ENCODE results near the gene SLC49A3. TPM values are rescaled to one million over a fixed set of nuclear protein-coding genes. Genes with fewer than 3 reads are reported as not detected.

Gene SLC49A3
- total RNA-seq, 1 experiment from 2014 or later = 6.9 TPM

- Mint-ChIP-seq H3K4me3 (peak overlapping the region; percentile 93 to 96), H3K36me3 (ENCODE audit: insufficient read depth in 1 of 3, low read depth in 3 of 3) (peaks cover 21 to 31% (median 29%) of the 10 kb centered on the region in 3 experiments), H3K9me3 (no peaks in the 10 kb centered on the region; a peak in 1 of 5 replicates), H3K27ac (no peak overlapping the region), H3K4me1 (peaks cover 6 to 13% of the 10 kb centered on the region in 2 experiments), H3K27me3 (ENCODE audit: low read depth) (peaks cover 9% of the 10 kb centered on the region)
- Histone ChIP-seq H3K4me1 (ENCODE audit: insufficient read depth, low read length) (0 out of 2 replicates have a peak, but pooled peaks cover 3% of the 10 kb centered on the region), H3K56ac (ENCODE audit: insufficient read length, low read depth, low read length) (no peak overlapping the region), H3T11ph (ENCODE audit: low read length) (no peak overlapping the region), H3K23me2 (ENCODE audit: insufficient read length, low read depth, low read length, poor library complexity, severe bottlenecking) (peaks cover 14% of the 10 kb centered on the region), H4K91ac (ENCODE audit: insufficient read length, low read depth, low read length) (no peak overlapping the region), H4K20me1 (ENCODE audit: control insufficient read depth, insufficient read depth, insufficient read length) (peaks cover 4% of the 10 kb centered on the region), H3K9ac (ENCODE audit: extremely low read depth, insufficient read length, low read length) (peak overlapping the region; percentile 34), H2BK15ac (ENCODE audit: low read depth, low read length) (no peak overlapping the region), H2BK5ac (ENCODE audit: insufficient read length, low read length) (no peak overlapping the region), H3K79me1 (ENCODE audit: insufficient read depth, low read depth, low read length, poor library complexity, severe bottlenecking) (peaks cover 3% of the 10 kb centered on the region), H3K27me3 (ENCODE audit: insufficient read depth, low read length) (no peaks in the 10 kb centered on the region), H3K23ac (ENCODE audit: insufficient read length, low read depth, low read length) (no peak overlapping the region), H2BK20ac (ENCODE audit: low read depth, low read length, poor library complexity, severe bottlenecking) (no peak overlapping the region), H3K18ac (ENCODE audit: insufficient read length, low read depth, low read length) (no peak overlapping the region), H3K9me3 (ENCODE audit: control insufficient read depth, low read depth, low read length) (no peaks in the 10 kb centered on the region), H2AK5ac (ENCODE audit: insufficient read length, low read length) (no peak overlapping the region), H3K4me2 (ENCODE audit: insufficient read depth, insufficient read length, low read length) (peak overlapping the region; percentile 32), H2BK12ac (ENCODE audit: insufficient read length, low read depth, low read length) (no peak overlapping the region), H3K27ac (ENCODE audit: insufficient read length, low read depth, low read length) (no peak overlapping the region), H3K79me2 (ENCODE audit: insufficient read depth, low read length) (peaks cover 5% of the 10 kb centered on the region; the same call in 1 of the 2 replicates), H2AFZ (ENCODE audit: low read length) (no peak overlapping the region), H2BK120ac (ENCODE audit: low read depth, low read length, poor library complexity, severe bottlenecking) (no peak overlapping the region), H3K4ac (ENCODE audit: low read depth, low read length) (no peak overlapping the region), H3K14ac (ENCODE audit: insufficient read depth, low read length) (no peak overlapping the region; the same call in 1 of the 2 replicates), H4K5ac (ENCODE audit: insufficient read length, low read depth, low read length) (no peak overlapping the region), H4K8ac (replicated peaks; ENCODE audit: insufficient read length, low read depth, low read length) (no peak overlapping the region)
- DNase-seq = peak; percentile 31
- no peak for TF ChIP-seq CTCF (conservative IDR thresholded peaks at IDR 0.05)
- no CpG with 5 or more reads among the region's 26 CpGs for WGBS (ENCODE audit: extremely low coverage, insufficient read length, low lambda C conversion rate)
These were observed 13.7 kb downstream of the SLC49A3 start for GRCh38 chr4:675036-675882.
